Measurements from ENCODE around the gene CACNG6.
A peak's percentile ranks its signal among the peaks of the same experiment; 100 is the strongest.
"Not testable (repeated sequence)": the region's sequence is repeated elsewhere in the genome, so short reads cannot be mapped to it uniquely, and the experiment has no call there.

CACNG6 gene

GRCh38 chr19:54029930-54030490 lies 38.6 kb downstream of the CACNG6 start:
- intact Hi-C loops (cut with DNase I), result loop anchor here (10.0 kb wide), 1 partner anchor 225 kb away; no protein-coding TSS in a partner anchor
- peak; percentile 37 to 83 (median 68) for DNase-seq

GRCh38 chr19:54030895-54031586 lies 39.6 kb downstream of the CACNG6 start:
- intact Hi-C loops (cut with DNase I), result no loop called here
- no peak for DNase-seq

GRCh38 chr19:54035215-54036178 lies 44.1 kb downstream of the CACNG6 start:
- intact Hi-C loops (cut with DNase I), result no loop called here
- DNase-seq, result peak in 1 of 42 donors; percentile 12

DNA sequence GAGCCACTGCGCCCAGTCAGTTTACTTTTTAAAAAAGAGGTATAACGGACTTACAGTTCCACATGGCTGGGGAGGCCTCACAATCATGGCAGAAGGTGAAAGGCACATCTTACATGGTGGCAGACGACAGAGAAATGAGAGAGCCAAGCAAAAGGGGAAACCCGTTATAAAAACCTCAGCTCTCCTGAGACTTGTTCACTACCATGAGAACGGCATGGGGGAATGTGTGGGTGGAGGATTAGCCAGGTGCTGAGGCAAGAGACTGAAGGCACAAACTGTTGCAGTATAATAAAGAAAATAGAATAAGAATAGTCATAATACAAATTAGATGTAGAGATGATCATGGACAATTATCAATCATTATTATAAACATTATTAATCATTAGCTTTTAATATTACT lies 45.1 kb downstream of the CACNG6 start:
- DNase-seq; intact Hi-C loops (cut with DNase I): not testable (repeated sequence)

DNA sequence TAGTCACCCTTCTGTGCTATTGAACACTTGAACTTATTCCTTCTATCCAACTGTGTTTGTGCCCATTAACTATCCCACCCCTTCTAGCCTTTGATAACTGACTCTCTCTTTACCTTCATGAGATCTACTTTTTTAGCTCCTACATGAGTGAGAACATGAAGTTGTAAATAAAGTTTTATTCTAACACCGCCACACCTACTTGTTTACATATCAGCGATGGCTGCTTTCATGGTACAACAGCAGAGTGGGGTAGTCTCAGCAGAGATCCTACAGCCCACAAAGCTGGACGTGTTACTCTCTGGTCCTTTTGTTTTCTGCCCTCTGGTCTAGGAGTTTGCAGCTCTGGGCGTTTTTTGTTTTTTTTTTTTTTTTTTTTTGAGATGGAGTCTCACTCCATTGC lies 48.6 kb downstream of the CACNG6 start:
- intact Hi-C loops (cut with DNase I), result no loop called here
- no peak for DNase-seq

GRCh38 chr19:54041969-54042606 lies 50.7 kb downstream of the CACNG6 start:
- DNase-seq, result no peak
- intact Hi-C loops (cut with DNase I), result no loop called here

- DNase-seq, result no peak
- intact Hi-C loops (cut with DNase I), result no loop called here
These were observed 51.6 kb downstream of the CACNG6 start for GRCh38 chr19:54042989-54043388.

- DNase-seq, result no peak
- intact Hi-C loops (cut with DNase I), result no loop called here
These were observed 54.3 kb downstream of the CACNG6 start for GRCh38 chr19:54045771-54046170.

DNA sequence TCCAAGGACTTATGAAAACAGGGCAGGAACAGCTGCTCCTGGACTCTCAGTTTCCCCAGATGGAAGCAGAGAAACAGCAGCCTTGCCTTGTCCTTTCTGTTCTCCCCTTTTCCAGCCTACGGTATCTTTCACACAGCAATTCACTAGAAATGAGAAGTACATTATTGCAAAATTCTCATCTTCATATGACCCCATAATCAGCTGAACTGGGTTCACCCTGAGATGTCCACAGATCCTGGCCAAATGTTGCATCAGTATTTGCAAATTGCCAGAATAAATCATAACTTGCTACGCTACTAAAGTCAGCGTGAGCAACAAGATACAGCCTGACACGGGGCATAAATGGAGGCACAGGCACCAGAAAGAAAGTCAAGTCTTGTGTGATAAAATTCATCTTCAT lies 56.2 kb downstream of the CACNG6 start:
- intact Hi-C loops (cut with DNase I), result no loop called here
- no peak for DNase-seq
